Left forelimb (tissue), 1 donor: ENCODE data around the gene SMOC1.
"Not testable (repeated sequence)": the region's sequence is repeated elsewhere in the genome, so short reads cannot be mapped to it uniquely, and the experiment has no call there.

Experiments used
- DNase-seq: peaks from one replicate; pipeline ENCODE4 v3.0.0-alpha.2; 2018; ENCODE audit warnings: low spot score

The SMOC1 gene

GRCh38 chr14:69901113-69901951 is 22.1 kb downstream of the SMOC1 start:
- no peak for DNase-seq

DNA sequence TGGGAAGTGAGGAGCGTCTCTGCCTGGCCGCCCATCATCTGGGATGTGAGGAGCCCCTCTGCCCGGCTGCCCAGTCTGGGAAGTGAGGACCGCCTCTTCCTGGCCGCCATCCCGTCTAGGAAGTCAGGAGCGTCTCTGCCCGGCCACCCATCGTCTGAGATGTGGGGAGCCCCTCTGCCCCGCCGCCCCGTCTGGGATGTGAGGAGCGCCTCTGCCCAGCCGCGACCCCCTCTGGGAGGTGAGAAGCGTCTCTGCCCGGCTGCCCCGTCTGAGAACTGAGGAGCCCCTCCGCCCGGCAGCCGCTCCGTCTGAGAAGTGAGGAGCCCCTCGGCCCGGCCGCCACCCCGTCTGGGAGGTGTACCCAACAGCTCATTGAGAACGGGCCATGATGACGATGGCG is 23.8 kb downstream of the SMOC1 start:
- not testable (repeated sequence) for DNase-seq

DNA sequence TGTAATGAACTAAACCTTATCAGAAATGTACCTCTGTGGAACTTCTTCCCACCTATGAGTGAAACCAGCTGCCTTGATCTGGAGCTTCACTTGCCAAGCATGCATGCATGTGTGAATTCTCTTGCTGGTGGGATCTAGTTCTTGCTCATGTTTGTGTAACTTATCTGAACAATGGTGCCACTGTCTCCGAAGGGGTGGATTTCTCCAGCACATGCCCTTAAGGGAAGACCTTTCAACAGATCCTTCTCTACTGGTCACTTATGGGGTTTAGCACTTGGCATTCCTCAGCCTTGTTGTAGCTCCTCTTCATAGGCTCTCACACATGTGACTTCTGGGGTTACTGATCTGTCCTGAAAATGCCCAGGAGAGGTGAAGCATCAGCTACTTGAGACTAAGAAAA is 25.0 kb downstream of the SMOC1 start:
- DNase-seq = no peak

DNA sequence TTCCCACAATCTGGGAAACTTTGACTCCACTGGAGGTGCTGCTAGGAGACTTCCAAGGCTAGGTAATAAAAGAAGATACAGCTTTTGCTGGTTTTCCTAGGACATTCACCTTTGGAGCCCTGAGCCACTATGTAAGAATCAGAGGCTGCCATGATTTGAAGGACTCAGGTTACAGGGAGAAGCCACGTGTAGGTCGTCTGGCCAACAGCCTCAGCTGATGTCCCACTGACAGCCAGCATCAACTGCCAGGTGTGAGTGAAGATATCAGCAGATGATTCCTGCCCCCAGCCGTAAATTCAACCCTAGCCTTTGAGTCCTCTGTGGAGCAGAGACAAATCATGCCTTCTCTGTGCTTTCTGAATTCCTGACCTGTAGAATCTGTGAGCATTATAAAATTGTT is 27.0 kb downstream of the SMOC1 start:
- no peak for DNase-seq

DNA sequence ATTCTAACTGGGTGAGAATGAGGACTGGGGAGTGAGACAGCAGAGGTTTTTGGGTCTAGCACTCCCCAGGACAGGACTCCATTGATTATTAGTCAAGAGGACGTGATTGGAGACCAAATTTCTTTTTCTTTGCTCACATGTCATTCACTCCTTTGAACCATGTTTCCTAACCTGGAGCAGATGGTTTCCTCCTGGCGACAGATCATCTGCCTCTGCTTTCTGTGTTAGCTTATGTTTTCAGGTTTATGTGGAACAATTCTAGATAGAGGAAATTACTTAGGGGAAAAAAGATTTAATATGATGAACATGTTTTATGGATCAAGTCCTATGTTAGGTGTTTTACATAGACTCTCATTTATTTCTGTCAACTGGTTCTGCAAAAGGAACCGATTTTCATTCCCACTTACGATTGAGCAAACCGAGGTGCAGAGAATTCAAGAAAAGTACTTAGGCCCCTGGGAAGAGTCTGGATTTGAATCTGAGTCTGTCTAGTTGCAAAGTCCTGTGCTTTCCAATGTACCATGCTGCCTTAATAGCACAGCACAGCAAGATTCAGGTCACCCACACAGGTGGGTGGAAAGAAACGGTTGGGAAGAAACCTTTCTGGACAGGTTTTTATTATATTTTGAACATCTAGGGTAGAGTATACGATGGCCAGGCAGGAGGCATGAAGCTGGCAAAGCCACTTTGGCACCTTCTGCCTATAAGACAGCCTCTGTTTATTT is 30.8 kb downstream of the SMOC1 start:
- DNase-seq = no peak

DNA sequence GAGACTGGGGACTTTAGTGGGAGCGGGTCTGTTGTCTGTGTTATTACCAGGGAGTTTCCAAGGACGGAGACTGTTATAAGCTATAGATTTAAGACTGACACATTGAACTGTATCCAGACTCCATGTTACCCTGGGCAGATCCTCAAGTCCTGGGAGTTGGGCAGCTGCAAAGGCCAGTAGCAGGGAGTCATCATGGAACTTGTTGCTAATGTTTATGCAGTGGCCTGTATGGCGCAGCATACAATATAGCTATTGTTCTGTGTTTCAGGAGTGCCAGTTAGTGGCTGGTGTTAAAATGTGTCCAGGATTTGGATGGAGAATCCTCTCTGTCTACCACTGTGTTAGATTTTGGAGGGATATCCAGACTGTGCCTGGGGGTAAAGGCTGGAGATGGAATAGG is 31.7 kb downstream of the SMOC1 start:
- no peak for DNase-seq

- no peak for DNase-seq
Measured at GRCh38 chr14:69913686-69914085, 34.5 kb downstream of the SMOC1 start.

- no peak for DNase-seq
Measured at GRCh38 chr14:69916396-69916795, 37.2 kb downstream of the SMOC1 start.

GRCh38 chr14:69917287-69917686 is 38.1 kb downstream of the SMOC1 start:
- DNase-seq = no peak

- no peak for DNase-seq
Measured at GRCh38 chr14:69919815-69920214, 40.6 kb downstream of the SMOC1 start.

DNA sequence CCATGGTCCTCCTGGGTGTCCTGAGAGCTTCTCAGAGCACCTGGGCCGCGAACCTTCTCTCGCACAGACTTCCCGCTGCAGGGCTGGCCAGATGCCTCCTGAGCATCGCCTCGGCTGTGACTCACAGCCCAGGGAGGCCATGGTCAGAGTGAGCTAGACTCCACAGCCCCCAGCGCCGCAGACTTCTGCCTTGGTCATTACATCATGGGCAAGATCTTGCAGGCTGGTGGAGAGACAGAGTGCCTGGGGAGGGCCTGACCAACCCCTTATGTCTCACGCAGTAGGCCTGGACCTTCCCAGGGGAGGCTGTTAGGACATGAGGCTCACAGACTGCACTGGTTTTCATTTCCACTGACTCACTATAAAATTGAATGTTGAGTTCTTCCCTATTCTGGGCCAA is 41.8 kb downstream of the SMOC1 start:
- DNase-seq = no peak

GRCh38 chr14:69922198-69922597 is 43.0 kb downstream of the SMOC1 start:
- DNase-seq = no peak

GRCh38 chr14:69924201-69924600 is 45.0 kb downstream of the SMOC1 start:
- no peak for DNase-seq

DNA sequence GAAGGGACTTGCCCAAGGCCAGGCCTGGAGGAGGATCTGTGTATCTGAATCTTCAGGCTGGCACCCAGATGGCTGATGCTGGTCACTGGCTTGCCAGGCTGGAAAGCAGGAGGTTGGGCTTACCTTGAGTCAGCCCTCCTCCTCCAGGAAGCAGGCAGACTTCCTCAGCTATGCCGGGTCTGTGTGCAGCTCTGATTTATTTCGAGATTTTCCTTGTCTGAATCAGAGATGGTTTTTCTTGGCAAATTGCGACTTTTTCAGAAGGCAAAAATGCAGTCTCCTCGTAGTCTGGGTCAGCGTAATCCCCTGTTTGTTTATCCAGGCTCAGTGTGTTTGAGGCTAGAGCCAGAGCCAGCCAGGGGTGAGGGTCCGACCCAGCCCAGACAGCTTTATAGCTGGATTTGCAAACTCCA is 48.9 kb downstream of the SMOC1 start:
- no peak for DNase-seq

GRCh38 chr14:69930780-69931379 is 51.7 kb downstream of the SMOC1 start:
- no peak for DNase-seq

- DNase-seq = no peak
Measured at GRCh38 chr14:69931960-69932359, 52.7 kb downstream of the SMOC1 start.

- no peak for DNase-seq
Measured at GRCh38 chr14:69932391-69932790, 53.2 kb downstream of the SMOC1 start.

GRCh38 chr14:69933623-69934275 is 54.5 kb downstream of the SMOC1 start:
- no peak for DNase-seq

DNA sequence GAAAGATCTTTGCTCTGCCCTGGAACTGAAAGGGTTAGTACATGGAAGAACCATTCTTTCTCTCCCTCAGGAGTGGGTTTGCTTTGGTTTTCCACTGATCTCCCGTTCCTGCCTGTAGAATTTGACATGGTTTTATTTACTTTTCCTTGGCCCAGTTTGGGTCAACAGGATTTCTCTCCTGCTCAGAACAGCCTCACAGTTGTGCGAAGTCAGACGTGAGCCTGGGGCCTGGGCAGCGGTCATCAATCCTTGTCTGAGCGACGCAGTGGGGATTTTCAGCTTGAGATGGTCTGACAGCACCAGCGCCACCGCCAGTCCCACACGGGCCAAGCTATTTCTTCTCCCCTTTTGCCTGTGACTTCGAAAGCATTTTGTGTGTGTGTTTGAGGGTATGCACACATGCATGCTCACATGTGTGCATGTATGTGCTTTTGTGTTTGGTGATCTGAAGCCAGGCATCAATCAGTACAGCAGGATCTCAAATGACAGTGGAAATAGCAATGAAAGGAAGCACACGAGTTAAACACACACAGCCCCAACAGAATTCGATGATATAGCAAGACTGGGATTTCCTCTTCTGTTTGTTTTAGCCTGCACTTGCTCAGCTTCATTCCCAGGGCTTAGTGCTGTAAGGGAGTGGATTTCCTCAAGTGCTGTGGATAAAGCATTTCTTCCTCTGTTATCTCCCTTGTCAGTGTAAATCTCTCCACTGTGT is 58.3 kb downstream of the SMOC1 start:
- no peak for DNase-seq

DNA sequence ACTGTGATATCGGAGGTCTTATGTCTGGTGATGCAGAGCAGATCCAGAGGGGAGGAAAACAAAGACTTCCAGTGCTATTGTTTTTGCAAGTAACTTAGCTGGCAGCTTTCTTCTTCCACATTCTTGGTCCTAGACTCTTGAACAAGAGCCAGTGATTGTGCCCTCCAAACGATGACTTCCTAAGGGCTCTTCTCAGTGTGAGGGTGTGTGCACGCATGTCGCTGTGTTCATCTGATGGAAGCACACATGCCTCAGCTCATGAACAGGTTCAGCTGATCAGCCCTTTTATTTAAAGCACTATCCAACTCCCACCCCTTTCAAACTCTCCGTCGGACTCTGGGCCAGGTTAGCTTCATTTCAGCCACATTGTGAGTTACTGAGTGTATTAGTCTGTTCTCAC is 59.5 kb downstream of the SMOC1 start:
- DNase-seq = no peak

- no peak for DNase-seq
Measured at GRCh38 chr14:69941768-69942742, 62.8 kb downstream of the SMOC1 start.
